Smooth muscle cell (in vitro differentiated cells): ENCODE data around the gene ACP6. TPM values are rescaled to one million over a fixed set of nuclear protein-coding genes. Genes with fewer than 3 reads are reported as not detected.

Experiments used
- DNase-seq: peaks from one replicate; lab custom pipeline; 2025; ENCODE audit not compliant: unreplicated experiment; lab: John Stamatoyannopoulos, UW
- H2AFZ ChIP-seq: fragments of 200-600 bp; sonication (generic); 2 replicates; pipeline ENCODE4 v1.6.0; 2016; ENCODE audit warnings: antibody characterized with exemption, low read depth, mild to moderate bottlenecking
- H3F3A ChIP-seq: fragments of 200-600 bp; sonication (generic); 2 replicates; pipeline ENCODE4 v1.6.0; 2017; ENCODE audit warnings: antibody characterized with exemption, low read depth
- H3K27ac ChIP-seq: fragments of 200-600 bp; sonication (generic); 2 replicates; pipeline ENCODE4 v1.5.1; 2016; ENCODE audit warnings: low read depth, mild to moderate bottlenecking
- H3K27me3 ChIP-seq: fragments of 200-600 bp; sonication (generic); 2 replicates; pipeline ENCODE4 v1.6.1; 2016; ENCODE audit warnings: low read depth, mild to moderate bottlenecking
- H3K36me3 ChIP-seq: fragments of 200-600 bp; sonication (generic); 2 replicates; pipeline ENCODE4 v1.5.1; 2016; ENCODE audit warnings: low read depth
- H3K4me1 ChIP-seq: fragments of 200-600 bp; sonication (generic); 2 replicates; pipeline ENCODE4 v1.5.1; 2016; ENCODE audit warnings: low read depth
- H3K4me2 ChIP-seq: fragments of 200-600 bp; sonication (generic); 2 replicates; pipeline ENCODE4 v1.6.0; 2016; ENCODE audit warnings: mild to moderate bottlenecking
- H3K4me3 ChIP-seq: fragments of 200-600 bp; sonication (generic); 2 replicates; pipeline ENCODE4 v1.5.1; 2016; ENCODE audit warnings: mild to moderate bottlenecking
- H3K79me2 ChIP-seq: fragments of 200-600 bp; sonication (generic); 2 replicates; pipeline ENCODE4 v1.6.0; 2016; ENCODE audit warnings: low read depth, mild to moderate bottlenecking
- H3K9ac ChIP-seq: fragments of 200-600 bp; sonication (generic); 2 replicates; pipeline ENCODE4 v1.6.0; 2016; ENCODE audit warnings: low read depth
- H3K9me3 ChIP-seq: fragments of 200-600 bp; sonication (generic); replicated peaks from 2 replicates; pipeline ENCODE4 v1.5.1; 2016; ENCODE audit warnings: low read depth
- H4K20me1 ChIP-seq: fragments of 200-600 bp; sonication (generic); 2 replicates; pipeline ENCODE4 v1.6.0; 2016; ENCODE audit warnings: low read depth
- CTCF ChIP-seq: fragments of 200-600 bp; sonication (generic); IDR thresholded peaks from 2 replicates; pipeline ENCODE4 v1.5.1; 2017; ENCODE audit warnings: borderline replicate concordance, mild to moderate bottlenecking, antibody characterized with exemption; ENCODE audit not compliant: insufficient read depth, poor library complexity, severe bottlenecking
- WGBS: methylation state at CpG from one replicate; pipeline ENCODE4 v1.1.7; 2016; ENCODE audit warnings: low lambda C conversion rate; 5-methylcytosine and 5-hydroxymethylcytosine counted together
- polyA plus RNA-seq: library from polyadenylated mRNA; unstranded; fragments of >200 nt; fragmentation: Nextera tagmentation; extraction: Ambion mirVana; gene quantifications from 2 replicates; pipeline ENCODE4 v1.2.1, GENCODE V29; 2016
- total RNA-seq: library from RNA; depleted of rRNA; stranded (reverse); fragments of >200 nt; gene quantifications from 2 replicates; pipeline ENCODE4 v1.2.3, GENCODE V29; 2014

The ACP6 gene
- total and polyA plus RNA-seq, 2 experiments from 2014 or later = 6.4 to 11.8 TPM

DNA sequence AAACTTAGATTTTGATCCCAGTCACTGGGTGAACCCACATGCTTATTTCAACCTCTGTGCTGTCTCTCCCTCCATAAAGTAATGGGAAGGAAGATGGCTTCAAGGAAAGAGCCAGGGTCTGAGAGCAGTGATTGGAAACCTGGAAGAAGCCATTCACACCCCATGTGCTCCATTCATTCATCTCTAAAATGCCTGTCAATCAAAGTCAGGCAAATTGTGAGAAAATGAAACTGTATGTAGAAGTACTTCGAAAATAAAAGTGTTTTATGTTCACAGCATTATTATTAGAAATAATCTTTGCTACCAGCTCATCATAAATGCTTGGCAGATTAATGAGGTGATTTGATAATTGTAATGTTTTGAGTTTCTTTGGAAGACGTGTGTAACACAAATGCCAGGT, 61.0 kb downstream of the ACP6 start:
- no peaks in the 10 kb centered on the region for H3K9me3 ChIP-seq
- H3K36me3 ChIP-seq = peaks cover 9% of the 10 kb centered on the region
- peaks cover 18% of the 10 kb centered on the region for H4K20me1 ChIP-seq
- H2AFZ ChIP-seq = no peak overlapping the region
- no peak overlapping the region for H3K9ac ChIP-seq
- WGBS = 91% methylated on average over 2 of the region's 2 CpGs
- H3F3A ChIP-seq = no peaks in the 10 kb centered on the region
- H3K4me1 ChIP-seq = no peaks in the 10 kb centered on the region
- H3K4me2 ChIP-seq = no peak overlapping the region
- H3K4me3 ChIP-seq = no peak overlapping the region
- no peak for TF ChIP-seq CTCF
- H3K27me3 ChIP-seq = no peaks in the 10 kb centered on the region
- no peak overlapping the region for H3K27ac ChIP-seq
- peaks cover 8% of the 10 kb centered on the region for H3K79me2 ChIP-seq
- DNase-seq = no peak

GRCh38 chr1:147608596-147608995, 61.7 kb downstream of the ACP6 start:
- Histone ChIP-seq H3K27me3 (no peaks in the 10 kb centered on the region), H3K4me2 (no peak overlapping the region), H3K36me3 (peaks cover 9% of the 10 kb centered on the region), H3F3A (no peaks in the 10 kb centered on the region), H3K9me3 (no peaks in the 10 kb centered on the region), H3K9ac (no peak overlapping the region), H3K4me3 (no peak overlapping the region), H2AFZ (no peak overlapping the region), H3K79me2 (peaks cover 15% of the 10 kb centered on the region), H3K27ac (no peak overlapping the region), H4K20me1 (peaks cover 25% of the 10 kb centered on the region), H3K4me1 (no peaks in the 10 kb centered on the region)
- DNase-seq = no peak
- TF ChIP-seq CTCF = no peak
- WGBS = 99% methylated on average over 5 of the region's 5 CpGs

DNA sequence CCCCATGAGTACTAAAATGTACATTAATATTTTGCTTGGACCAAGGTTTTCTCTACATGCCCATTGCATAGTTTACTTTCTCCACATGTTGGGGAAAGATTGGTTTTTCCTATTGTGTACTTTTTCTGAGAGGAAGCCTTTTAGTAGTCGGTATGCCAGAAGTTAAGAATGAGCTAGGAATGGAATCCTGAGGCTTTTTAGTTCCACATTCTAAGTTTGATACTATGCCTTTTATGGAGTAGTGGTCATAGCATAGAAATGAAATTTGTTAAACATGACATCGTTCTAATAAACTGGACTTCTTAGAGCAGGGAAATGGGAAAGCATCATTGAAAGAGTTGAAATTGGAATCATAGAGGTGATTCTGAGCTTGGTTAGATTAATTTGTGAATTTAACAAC, 64.7 kb downstream of the ACP6 start:
- Histone ChIP-seq H3K4me2 (no peak overlapping the region), H2AFZ (no peak overlapping the region), H3K9ac (no peak overlapping the region), H3F3A (no peaks in the 10 kb centered on the region), H3K27me3 (no peaks in the 10 kb centered on the region), H3K27ac (no peak overlapping the region), H3K4me3 (no peak overlapping the region), H3K79me2 (peaks cover 40% of the 10 kb centered on the region), H3K36me3 (peaks cover 9% of the 10 kb centered on the region), H4K20me1 (peaks cover 53% of the 10 kb centered on the region), H3K4me1 (peaks cover 7% of the 10 kb centered on the region), H3K9me3 (no peaks in the 10 kb centered on the region)
- no peak for TF ChIP-seq CTCF
- 77% methylated on average over 2 of the region's 2 CpGs for WGBS
- DNase-seq = no peak

DNA sequence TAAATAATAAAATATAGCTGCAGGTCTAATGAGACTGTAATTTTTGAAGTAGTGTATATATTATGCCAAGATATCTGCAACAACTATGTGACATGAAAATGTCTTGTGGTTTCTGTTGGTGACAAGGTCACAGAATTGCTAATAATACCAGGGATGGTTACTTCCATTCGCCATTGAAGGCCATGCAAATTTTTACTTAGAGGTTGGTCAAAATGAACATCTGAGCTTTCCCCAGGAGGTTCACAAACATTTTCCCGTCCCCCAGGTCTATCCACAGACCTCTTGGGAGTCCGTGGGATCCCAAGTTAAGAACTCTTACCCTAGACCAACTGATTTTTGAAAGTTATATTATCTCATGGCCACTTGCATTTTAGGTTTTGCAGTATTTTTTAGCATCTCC, 66.3 kb downstream of the ACP6 start:
- H3F3A ChIP-seq = no peaks in the 10 kb centered on the region
- H3K4me1 ChIP-seq = peaks cover 10% of the 10 kb centered on the region
- H3K4me2 ChIP-seq = no peak overlapping the region
- no peak overlapping the region for H3K27ac ChIP-seq
- WGBS = 97% methylated on average over 3 of the region's 3 CpGs
- DNase-seq = no peak
- no peaks in the 10 kb centered on the region for H3K9me3 ChIP-seq
- H3K4me3 ChIP-seq = no peak overlapping the region
- TF ChIP-seq CTCF = no peak
- no peak overlapping the region for H2AFZ ChIP-seq
- H3K79me2 ChIP-seq = peaks cover 40% of the 10 kb centered on the region
- H3K36me3 ChIP-seq = peaks cover 6% of the 10 kb centered on the region
- H3K27me3 ChIP-seq = no peaks in the 10 kb centered on the region
- H4K20me1 ChIP-seq = peaks cover 55% of the 10 kb centered on the region
- H3K9ac ChIP-seq = no peak overlapping the region
